SKM-1 treated with dmso at 0.1 percent for 144 hours (cell line): ENCODE results near the gene PLA2G4A.

Source experiments
- DNase-seq: peaks from one replicate; lab custom pipeline; 2025; ENCODE audit not compliant: unreplicated experiment; lab: John Stamatoyannopoulos, UW

PLA2G4A gene

GRCh38 chr1:186871784-186872183, 43.0 kb downstream of the PLA2G4A start:
- DNase-seq: no peak

GRCh38 chr1:186872291-186872690, 43.5 kb downstream of the PLA2G4A start:
- no peak for DNase-seq

GRCh38 chr1:186873687-186874086, 44.9 kb downstream of the PLA2G4A start:
- DNase-seq: no peak

- no peak for DNase-seq
These were observed 47.4 kb downstream of the PLA2G4A start for GRCh38 chr1:186875896-186876835.

- DNase-seq: no peak
These were observed 49.6 kb downstream of the PLA2G4A start for GRCh38 chr1:186878356-186878755.

GRCh38 chr1:186880982-186881381, 52.2 kb downstream of the PLA2G4A start:
- DNase-seq: no peak

GRCh38 chr1:186882372-186883134, 53.8 kb downstream of the PLA2G4A start:
- no peak for DNase-seq

GRCh38 chr1:186884251-186884650, 55.5 kb downstream of the PLA2G4A start:
- no peak for DNase-seq

GRCh38 chr1:186887203-186887602, 58.5 kb downstream of the PLA2G4A start:
- no peak for DNase-seq

- DNase-seq: no peak
These were observed 59.6 kb downstream of the PLA2G4A start for GRCh38 chr1:186888367-186888766.

GRCh38 chr1:186892936-186893335, 64.2 kb downstream of the PLA2G4A start:
- no peak for DNase-seq

GRCh38 chr1:186894415-186894814, 65.7 kb downstream of the PLA2G4A start:
- no peak for DNase-seq

GRCh38 chr1:186896211-186896610, 67.5 kb downstream of the PLA2G4A start:
- DNase-seq: no peak

GRCh38 chr1:186897008-186897407, 68.3 kb downstream of the PLA2G4A start:
- no peak for DNase-seq

GRCh38 chr1:186899577-186899976, 70.8 kb downstream of the PLA2G4A start:
- no peak for DNase-seq

- DNase-seq: no peak
These were observed 71.2 kb downstream of the PLA2G4A start for GRCh38 chr1:186899977-186900376.

GRCh38 chr1:186900539-186901237, 71.9 kb downstream of the PLA2G4A start:
- no peak for DNase-seq

GRCh38 chr1:186901631-186902030, 72.9 kb downstream of the PLA2G4A start:
- no peak for DNase-seq

- peak; percentile 60 for DNase-seq
These were observed 74.8 kb downstream of the PLA2G4A start for GRCh38 chr1:186903374-186904136.

GRCh38 chr1:186904361-186904760, 75.6 kb downstream of the PLA2G4A start:
- DNase-seq: peak; percentile 41

GRCh38 chr1:186905561-186905960, 76.8 kb downstream of the PLA2G4A start:
- no peak for DNase-seq
